DMS79 (cell line): Measurements from ENCODE around the gene ENPP1.

Experiments
- DNase-seq: peaks from one replicate; lab custom pipeline; 2025; lab: John Stamatoyannopoulos, UW

Gene ENPP1

DNA sequence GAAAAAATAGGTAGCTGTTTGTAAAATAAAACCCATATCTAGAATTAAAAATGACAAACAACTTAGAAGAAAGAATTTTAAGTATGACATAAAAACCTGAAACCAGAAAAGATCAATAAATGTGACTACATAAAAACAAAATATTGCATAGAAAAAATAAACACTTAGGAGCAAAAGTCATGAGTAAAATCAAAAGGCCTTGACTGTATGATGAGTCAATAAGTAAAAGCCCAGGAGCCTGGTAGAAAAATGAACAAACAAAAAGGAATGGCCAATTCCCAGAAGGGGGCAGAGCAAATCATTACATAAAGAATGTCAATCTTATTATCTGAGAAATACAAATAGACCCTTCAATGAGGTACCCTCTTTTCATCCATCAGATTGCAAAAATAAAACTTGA lies 20.7 kb upstream of the ENPP1 start:
- no peak for DNase-seq

DNA sequence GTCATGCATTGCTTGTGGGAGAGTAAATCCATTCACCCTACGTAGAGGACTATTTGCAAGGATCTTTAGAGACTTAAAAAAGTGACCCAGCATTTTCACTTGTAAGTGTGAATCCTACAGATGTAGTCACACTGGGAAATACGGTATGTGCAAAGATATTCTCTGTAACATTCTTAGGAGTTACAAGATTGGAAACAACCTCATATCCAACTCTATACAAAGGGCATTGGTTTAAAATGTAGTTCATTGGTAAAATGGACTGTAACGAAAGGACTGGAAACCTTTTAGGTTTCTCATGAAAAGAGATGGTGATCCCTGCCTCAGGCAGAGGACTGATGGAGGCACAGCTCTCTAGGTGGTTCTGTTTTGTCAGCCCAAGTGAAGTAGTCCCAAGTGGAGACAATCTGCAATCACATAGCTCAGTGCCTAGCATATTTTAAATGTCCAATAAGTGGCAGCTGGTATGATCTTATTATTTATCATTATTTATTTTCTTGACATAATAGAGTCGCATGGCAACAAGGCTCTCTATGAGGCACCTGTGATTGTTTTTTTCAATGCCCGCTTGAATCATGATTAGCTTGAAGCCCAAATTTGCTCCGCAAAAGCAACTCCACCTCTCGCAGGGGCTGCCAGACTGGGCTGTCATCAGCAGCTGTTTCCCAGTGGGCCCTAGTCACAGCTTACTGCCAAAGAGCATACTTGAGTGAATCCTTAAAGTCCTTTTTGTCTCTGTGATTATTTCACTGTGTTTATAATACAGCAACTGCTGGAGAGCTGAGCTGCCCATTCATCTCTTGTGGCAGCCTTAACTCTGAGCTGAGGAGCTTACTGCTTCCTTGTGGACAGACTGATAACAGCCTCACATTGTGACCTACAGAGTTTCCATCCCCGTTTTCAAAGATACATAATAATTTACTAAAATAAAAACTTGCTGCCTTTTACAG lies 19.8 kb upstream of the ENPP1 start:
- DNase-seq, result no peak

DNA sequence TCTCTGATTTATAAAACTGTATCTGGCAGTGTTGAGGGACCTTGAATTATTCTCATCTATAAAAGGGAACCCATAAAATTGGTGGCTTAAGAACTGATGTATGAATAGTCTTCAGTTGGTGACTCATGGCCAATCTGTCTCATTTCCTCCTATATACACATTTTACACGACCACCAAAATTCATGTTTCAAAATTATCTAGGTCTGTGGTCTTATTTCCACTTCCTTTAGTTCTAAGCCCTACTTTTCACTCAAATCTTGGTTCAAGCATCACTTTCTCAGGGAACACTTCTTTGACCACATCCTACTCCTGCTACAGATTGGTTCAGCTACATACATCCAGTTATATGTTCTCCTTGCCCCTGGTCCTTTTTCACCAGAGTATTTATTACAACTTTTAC lies 18.6 kb upstream of the ENPP1 start:
- DNase-seq, result no peak

DNA sequence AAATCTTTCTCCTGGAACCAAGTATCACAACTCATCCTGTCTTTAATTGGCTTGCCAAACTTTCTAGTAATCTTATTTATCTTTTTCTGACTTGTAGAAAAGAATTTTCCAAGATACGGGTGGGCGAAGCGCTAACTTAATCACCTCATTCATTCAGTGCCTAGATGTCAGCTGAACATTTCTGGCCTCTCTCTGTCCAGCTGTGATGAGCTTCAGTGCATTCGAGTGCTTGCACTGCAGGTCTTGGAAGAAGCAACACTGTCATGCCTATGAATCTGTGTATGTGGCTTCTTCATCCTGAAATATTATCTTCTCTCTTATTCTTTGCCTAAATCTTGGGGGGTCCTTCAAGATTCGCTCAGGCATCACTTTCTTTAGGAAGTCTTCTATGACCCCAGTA lies 16.3 kb upstream of the ENPP1 start:
- no peak for DNase-seq

DNA sequence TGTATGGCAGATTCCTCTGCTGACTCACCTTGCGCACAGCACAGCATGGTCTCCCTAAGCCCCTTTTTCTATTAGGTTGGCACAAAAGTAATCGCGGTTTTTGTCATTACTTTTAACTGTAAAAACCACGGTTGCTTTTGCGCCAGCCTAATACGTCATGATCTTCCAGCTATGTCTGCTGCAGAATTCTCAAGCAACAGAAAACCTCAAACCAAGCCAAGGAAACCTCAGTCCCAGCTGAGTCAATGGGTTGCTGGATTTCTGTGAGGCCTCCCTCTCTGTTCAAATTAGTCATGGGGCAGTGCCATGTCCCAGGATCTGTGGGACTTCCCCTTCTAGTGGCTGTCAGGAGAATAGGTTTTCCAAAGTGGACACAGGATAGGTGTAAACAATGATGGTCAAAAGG lies 15.7 kb upstream of the ENPP1 start:
- DNase-seq, result no peak

DNA sequence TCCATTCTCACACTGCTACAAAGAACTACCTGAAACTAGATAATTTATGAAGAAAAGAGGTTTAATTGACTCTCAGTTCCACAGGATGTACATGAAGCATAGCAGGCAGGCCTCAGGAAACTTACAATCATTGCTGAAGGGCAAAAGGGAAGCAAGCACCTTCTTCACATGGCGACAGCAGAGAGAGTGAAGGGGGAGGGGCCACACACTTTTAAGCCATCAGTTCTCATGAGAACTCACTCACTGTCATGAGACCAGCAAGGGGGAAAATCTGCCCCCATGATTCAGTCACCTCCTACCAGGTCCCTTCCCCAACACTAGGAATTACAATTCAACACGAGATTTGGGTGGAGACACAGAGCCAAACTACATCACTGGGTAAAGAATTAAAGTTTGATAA lies 12.5 kb upstream of the ENPP1 start:
- no peak for DNase-seq

DNA sequence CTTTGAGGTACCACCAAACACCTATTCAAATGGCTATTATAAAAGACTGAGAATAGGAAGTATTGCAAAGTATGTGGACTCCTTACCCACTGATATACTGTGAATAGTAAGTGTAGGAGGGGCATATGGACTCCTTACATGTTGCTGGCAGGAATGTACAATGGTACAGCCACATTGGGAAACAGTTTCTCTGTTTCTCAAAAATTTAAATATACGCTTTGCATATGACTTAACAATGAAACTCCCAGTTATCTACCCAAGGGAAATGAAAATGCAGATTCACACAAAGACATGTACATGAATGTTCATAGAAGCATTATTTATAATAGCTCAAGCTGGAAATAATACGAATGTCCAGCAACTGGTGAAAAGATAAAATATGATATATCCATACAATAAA lies 5.5 kb upstream of the ENPP1 start:
- DNase-seq, result no peak

DNA sequence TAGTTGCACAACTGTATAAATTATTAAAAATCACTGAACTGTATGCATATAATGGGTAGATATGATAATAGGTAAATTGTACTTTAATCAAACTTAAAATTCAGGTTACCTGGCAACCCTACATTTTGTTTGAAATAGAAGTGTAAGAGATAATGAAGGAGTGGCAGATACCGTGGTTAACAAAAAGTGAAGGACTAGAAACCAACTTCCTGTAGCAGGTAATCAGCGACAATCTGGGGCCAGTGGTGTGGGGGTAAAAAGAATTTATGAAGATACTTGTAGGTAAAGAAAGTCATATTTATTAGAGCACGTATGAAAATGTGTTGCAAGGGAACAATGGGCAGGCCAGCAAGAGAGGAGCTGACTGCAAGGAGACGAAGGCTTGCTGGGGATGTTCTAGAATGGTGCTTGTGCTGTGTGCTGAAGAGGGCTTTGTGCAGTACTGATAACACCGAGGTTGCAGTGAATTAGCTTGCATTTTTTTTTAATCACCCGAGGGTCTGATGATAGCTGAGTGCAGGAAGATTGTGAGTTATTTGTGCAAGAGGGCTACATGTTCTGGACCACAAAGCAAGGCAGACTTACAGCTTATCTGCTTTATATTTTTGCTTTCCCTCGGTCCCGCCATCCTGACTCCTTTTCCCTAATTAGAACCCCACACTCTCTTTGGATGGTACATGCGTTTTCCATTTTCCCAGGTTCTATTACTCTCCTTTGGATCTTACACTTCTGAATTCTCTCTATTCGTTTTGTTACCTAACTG lies 4.6 kb upstream of the ENPP1 start:
- DNase-seq, result no peak

DNA sequence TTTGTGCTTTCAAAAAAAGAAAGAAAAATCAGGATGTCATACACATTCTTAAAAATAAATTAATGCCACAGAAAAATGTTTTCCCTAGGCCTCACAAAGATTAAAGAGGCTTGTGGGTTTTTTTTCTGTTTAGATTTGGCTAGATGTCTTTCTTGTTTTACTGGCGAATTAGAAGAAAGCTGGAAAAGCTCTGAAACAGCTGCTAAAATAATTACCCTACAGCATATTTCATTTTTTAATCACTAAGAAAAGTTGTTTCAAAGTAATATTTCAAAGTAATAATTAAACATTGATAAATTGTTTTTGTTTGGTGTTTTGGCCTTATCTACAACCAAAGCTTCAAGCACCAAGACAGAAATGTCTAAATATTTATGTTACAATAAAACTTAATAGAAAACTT lies 3.7 kb upstream of the ENPP1 start:
- no peak for DNase-seq

DNA sequence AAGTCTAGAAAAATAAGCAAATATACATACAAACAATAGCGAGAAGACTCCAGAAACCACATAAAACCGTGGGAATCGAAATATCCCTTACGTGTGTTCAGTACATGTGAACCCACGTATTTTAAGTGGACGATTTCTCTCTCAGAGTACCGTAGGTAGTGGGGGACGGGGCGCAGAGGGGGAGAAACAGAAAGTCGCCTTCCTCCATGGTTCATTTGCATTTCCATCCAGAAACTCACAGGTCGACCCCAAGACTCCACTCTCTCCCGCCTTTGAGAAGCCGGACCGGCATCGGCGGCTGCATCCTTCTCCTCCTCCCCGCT lies 538 bp upstream of the ENPP1 start:
- DNase-seq, result no peak

DNA sequence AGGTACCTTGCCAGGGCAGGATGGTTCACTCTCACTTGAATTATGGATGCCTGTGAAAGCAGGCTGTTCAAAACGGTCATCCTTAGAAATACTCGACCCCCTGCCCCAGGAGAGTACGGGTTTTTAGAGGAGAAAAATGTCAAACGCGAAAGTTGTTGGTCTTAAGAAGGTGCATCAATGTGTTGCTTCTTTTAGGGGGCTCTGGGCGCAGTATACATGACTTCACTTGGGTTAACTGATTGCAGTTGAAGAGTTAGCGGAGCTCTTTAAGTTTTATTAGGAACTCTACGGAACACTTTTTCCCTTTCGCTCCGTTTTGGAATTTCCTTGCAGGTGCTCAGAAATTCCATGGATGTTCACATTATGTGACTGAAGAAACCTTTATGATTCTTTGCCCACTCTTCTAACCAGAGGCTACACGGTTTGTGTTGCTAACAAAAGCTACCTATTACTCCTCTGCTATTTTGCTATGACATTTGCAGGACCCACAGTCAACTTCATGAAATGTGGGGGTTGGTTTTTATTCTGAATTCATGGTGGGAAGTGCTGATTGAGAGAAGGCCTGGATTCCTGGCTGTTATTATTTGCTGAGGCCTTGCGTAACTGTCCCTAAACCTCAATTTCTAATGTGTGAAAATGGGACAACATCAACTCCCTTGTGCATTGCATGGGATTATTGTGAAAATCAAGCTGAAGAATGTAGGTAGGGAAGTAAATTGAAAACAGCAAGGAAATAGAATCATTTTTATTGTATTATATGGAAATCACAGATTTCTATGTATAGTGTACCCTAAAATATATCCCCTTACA lies 845 bp downstream of the ENPP1 start:
- DNase-seq, result no peak

DNA sequence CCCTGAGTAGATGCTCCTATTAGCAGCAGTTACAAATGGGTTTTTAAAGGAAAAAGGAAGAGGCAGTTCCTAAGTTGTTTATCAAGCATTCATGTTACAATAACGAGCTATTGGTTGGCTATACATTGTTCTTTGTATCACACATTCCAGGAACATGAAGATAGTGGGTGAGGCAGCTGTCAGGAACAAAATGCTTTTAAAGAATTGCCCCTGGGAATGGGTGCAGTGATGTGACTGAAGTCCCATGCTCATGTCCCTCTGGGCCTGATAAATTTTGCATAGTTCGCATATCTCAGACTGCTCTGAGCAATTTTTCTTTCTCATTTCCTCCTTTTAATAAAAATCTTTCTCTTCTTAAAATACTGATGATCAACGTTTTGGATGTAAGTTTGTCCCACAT lies 3.7 kb downstream of the ENPP1 start:
- no peak for DNase-seq

DNA sequence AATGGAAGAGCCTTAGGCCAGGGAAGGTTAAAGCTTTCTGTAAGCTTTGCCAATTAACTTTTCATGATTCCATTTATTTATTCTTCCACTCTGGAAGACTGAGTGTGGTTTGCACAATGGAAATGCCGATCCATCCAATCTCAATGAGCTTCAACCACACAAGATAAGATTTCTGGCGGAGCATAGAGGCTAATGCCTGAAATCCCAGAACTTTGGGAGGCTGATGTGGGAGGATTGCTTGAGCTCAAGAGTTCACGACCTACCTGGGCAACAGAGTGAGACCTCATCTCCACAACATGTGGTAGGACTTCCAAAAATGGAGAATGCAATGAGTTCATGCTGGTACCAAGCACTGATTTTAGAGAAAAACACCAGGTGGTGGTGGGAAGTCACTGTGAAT lies 6.2 kb downstream of the ENPP1 start:
- DNase-seq, result no peak

DNA sequence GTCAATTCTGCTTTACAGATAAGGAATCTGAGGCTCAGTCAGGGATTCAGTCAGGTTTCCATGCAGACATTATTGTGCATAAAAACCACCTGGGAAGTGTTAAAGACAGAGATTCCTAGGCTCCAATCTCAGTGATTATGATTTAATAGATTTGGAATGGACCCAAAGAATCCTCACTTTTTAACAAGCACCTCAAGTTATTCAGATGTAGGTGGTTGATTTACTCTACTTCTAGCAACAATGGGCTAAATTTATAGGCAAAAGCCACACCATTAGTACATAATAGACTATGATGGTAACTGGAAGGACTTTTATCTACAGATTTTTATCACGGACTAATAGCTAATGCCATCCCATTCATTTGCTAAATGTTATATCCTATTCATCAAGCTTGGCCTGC lies 9.0 kb downstream of the ENPP1 start:
- DNase-seq, result no peak

DNA sequence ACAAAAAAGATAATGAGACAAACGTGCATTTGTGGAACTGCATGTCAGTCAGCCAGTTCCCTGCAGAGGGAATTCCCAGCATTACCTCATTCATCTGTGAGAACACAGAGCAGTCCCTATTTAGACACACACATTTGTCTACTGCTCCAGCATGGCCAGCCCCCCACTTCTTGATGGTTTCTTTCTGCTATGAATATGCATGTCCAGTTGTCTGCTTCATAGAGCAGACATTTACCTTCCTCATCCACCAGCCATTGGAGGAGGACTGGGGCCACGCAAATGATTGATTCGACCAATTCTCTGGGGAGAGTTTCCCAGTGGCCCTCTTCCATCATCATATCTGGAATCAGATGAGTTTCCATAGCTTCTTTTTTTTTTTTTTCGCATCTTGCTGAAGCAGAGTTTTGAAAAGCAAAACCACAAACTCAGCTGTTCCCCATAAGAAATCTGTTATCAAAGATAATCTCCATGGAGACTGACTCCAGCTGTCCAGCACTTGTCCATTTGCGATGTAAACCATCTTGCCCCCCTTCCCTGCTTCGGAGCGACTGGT lies 11.8 kb downstream of the ENPP1 start:
- no peak for DNase-seq

DNA sequence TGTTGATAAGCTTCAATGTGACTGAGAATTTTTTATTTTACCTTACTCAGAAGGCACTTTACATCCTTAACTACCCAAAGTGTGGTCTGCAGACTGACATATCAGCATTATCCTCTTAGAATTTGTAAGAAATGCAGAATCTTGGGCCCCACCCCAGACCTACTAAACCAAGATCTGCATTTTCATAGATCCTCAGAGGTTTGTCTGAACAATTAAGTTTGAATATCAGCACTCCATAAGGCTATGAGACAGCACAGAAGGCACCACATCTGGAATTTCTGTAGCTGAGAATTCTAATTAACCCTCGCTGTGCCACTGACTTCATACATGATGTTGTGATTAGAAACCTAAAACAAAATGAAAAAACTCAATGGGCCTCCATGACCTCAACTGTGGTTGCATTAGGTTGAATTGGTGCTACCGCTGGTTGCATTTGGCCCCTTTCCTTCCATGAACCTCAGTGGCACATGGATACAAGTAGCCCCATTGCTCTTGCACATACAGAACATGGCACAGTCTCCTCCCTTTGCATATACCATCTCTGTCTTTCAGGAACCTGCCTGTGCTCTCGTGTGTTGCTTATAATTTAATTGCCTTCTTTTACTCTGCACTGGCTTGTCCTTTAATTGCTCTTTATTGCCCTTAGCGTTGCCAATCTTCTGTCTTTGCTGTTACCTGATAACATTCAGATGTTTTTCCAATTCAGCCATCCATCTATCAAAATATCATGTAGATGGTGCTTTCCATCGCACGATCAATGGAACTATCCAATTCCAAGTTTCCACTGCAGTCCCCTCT lies 13.4 kb downstream of the ENPP1 start:
- no peak for DNase-seq

DNA sequence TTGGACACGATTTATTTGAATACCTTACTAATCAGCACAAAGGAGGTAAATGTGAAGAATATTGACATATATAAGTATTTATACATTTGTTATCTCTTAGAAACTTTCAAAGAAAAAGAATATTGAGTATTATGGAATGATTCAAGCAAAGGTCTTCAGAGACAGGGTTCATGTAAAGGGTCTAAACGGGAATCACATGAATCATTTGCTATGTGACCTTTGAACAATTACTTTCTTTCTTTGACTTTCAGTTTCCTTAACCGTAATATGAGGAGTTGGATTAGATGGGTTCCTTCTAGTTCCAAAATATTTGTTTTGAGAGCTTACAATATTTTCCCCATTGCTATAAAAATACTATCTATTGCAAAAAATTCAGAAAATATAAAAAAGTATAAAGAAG lies 14.3 kb downstream of the ENPP1 start:
- no peak for DNase-seq

DNA sequence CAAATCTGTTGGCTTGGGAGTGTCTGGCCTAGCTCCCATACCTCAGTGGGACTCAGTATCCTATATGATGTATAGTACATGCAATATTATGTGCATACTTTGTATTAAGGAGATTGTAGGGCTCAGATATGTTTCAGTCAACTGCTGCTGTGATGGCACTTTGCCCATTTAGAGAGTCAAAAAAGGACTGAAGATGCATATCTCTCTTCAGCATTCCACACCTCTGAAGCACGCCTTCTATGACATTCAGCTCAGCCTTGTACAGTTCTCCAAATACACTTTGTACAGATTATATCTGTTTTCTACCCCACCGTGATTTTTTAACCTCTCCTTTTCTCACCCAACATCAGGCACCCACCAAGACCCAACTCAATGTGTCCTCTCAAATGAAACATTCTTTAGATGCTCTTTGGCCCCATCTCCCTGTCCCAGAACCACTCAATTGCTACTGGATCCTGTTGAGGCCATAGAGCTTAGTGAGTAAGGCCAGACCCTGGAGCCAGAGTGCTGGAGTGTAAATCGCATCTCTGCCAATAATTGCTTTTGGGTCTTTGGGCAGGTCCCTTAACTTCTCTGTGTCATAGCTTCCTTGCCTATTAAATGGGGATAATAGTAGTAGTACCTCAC lies 15.6 kb downstream of the ENPP1 start:
- DNase-seq, result no peak

DNA sequence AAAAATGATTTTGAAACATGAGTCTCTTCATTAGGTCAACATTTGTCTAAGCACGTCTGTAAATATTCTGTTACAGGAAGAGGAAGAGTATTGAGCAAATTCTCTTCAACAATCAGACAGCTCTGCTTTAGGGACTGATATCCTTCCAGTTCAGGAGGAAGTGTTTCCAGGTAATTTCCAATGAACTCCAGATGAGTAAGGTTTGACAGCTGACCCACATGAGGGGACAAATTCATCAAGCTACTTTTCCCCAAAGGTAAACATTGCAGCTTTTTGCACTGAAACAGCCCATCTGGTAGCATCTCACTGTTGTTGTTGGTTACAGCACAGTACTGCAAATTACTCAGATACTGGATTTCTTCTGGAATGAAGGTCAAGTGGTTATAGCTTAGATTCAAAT lies 18.1 kb downstream of the ENPP1 start:
- DNase-seq, result no peak

DNA sequence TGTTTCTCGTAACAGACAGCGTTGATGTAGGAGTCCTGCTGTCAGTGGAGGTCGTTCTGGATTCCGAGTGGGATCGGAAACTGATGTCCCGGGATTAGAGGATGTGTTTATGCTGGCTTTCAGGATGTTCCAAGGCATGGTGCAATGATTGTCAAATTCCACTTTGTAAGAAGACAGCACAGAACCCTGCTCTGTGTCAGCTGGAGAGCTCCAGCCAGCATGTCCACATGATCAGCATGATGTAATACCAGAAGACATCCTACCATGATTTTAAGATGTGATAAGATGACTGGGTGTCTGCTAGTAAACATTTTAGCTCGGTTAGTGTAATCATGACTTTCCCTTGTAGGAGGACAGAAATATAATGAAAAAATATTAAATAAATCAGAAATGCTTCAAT lies 20.3 kb downstream of the ENPP1 start:
- DNase-seq, result no peak

DNA sequence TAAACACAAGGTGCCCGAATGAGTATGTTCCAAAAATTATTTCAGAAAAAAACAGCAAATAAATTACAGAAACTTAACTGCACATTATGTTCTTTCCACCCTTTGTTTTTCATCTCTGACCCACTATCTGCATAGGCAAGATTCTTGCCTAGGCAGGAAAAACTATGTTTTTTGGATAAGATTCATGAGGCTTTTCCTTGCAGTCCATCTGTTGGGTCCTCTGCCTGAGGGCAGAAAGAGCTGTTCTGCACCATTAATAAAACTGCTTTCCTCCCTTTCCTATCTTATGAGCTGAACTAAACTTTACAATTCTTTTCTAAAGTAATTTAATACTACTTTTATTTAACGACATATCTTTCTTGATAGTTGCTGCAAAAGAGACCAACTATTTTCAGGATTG lies 21.1 kb downstream of the ENPP1 start:
- DNase-seq, result no peak
